ENCODE data around the gene USP1. TPM values are rescaled to one million over a fixed set of nuclear protein-coding genes. Genes with fewer than 3 reads are reported as not detected.

Gene USP1
- total RNA-seq, 2 experiments from 2014 or later = 85.0 to 89.3 TPM

GRCh38 chr1:62476525-62477219, 39.8 kb downstream of the USP1 start:
- H3K27me3 Mint-ChIP-seq = no peaks in the 10 kb centered on the region

GRCh38 chr1:62481681-62482080, 44.8 kb downstream of the USP1 start:
- ChIA-PET POLR2A (no interaction called here), CTCF (no interaction called here)
- H3K36me3 Mint-ChIP-seq (ENCODE audit: low read depth) = no peaks in the 10 kb centered on the region
- H3K4me1 Mint-ChIP-seq = no peaks in the 10 kb centered on the region
- no peak for DNase-seq
- no peaks in the 10 kb centered on the region for H3K27me3 Mint-ChIP-seq
- no peak overlapping the region for H3K4me3 Mint-ChIP-seq
- H3K27ac Mint-ChIP-seq = no peak overlapping the region
- no peaks in the 10 kb centered on the region for H3K9me3 Mint-ChIP-seq

More at GRCh38 chr1:62476525-62477219, 39.8 kb downstream of the USP1 start:
- ChIA-PET CTCF (no interaction called here), POLR2A (no interaction called here)
- Mint-ChIP-seq H3K36me3 (ENCODE audit: low read depth) (no peaks in the 10 kb centered on the region), H3K9me3 (no peaks in the 10 kb centered on the region), H3K4me1 (no peaks in the 10 kb centered on the region), H3K4me3 (no peak overlapping the region), H3K27ac (no peak overlapping the region)
- no peak for DNase-seq

- CTCF ChIA-PET = no interaction called here
- POLR2A ChIA-PET = no interaction called here
- Mint-ChIP-seq H3K27me3 (no peaks in the 10 kb centered on the region), H3K27ac (no peak overlapping the region), H3K9me3 (no peaks in the 10 kb centered on the region), H3K36me3 (ENCODE audit: low read depth) (no peaks in the 10 kb centered on the region), H3K4me3 (no peak overlapping the region), H3K4me1 (no peaks in the 10 kb centered on the region)
- DNase-seq = no peak
Measured at GRCh38 chr1:62484824-62485468, 48.1 kb downstream of the USP1 start.

GRCh38 chr1:62487956-62488355, 51.1 kb downstream of the USP1 start:
- Mint-ChIP-seq H3K27me3 (no peaks in the 10 kb centered on the region), H3K27ac (no peak overlapping the region), H3K9me3 (no peaks in the 10 kb centered on the region), H3K4me1 (no peaks in the 10 kb centered on the region), H3K36me3 (ENCODE audit: low read depth) (no peaks in the 10 kb centered on the region), H3K4me3 (no peak overlapping the region)
- POLR2A ChIA-PET = no interaction called here
- CTCF ChIA-PET = interaction anchor here (0.6 kb wide), 1 partner anchor 180 kb away, joined by 5 read pairs; no protein-coding TSS in a partner anchor
- DNase-seq = no peak

- H3K36me3 Mint-ChIP-seq (ENCODE audit: low read depth) = no peaks in the 10 kb centered on the region
- H3K27me3 Mint-ChIP-seq = no peaks in the 10 kb centered on the region
- POLR2A ChIA-PET = no interaction called here
- CTCF ChIA-PET = no interaction called here
- no peak overlapping the region for H3K27ac Mint-ChIP-seq
- no peak overlapping the region for H3K4me3 Mint-ChIP-seq
- no peaks in the 10 kb centered on the region for H3K4me1 Mint-ChIP-seq
- DNase-seq = no peak
- no peaks in the 10 kb centered on the region for H3K9me3 Mint-ChIP-seq
Measured at GRCh38 chr1:62492521-62492920, 55.7 kb downstream of the USP1 start.

- Mint-ChIP-seq H3K36me3 (ENCODE audit: low read depth) (no peaks in the 10 kb centered on the region), H3K4me3 (no peak overlapping the region), H3K9me3 (no peaks in the 10 kb centered on the region), H3K4me1 (no peaks in the 10 kb centered on the region), H3K27ac (no peak overlapping the region), H3K27me3 (no peaks in the 10 kb centered on the region)
- ChIA-PET POLR2A (no interaction called here), CTCF (no interaction called here)
- no peak for DNase-seq
Measured at GRCh38 chr1:62493656-62494055, 56.8 kb downstream of the USP1 start.

GRCh38 chr1:62494137-62494536, 57.3 kb downstream of the USP1 start:
- Mint-ChIP-seq H3K9me3 (no peaks in the 10 kb centered on the region), H3K36me3 (ENCODE audit: low read depth) (no peaks in the 10 kb centered on the region)
- CTCF ChIA-PET = no interaction called here

GRCh38 chr1:62500210-62500609, 63.4 kb downstream of the USP1 start:
- Mint-ChIP-seq H3K9me3 (no peaks in the 10 kb centered on the region), H3K36me3 (ENCODE audit: low read depth) (no peaks in the 10 kb centered on the region), H3K27me3 (no peaks in the 10 kb centered on the region), H3K4me1 (no peaks in the 10 kb centered on the region), H3K27ac (no peak overlapping the region), H3K4me3 (no peak overlapping the region)
- DNase-seq = no peak
- POLR2A ChIA-PET = no interaction called here
- CTCF ChIA-PET = no interaction called here

More at GRCh38 chr1:62494137-62494536, 57.3 kb downstream of the USP1 start:
- Mint-ChIP-seq H3K4me3 (no peak overlapping the region), H3K27ac (no peak overlapping the region), H3K27me3 (no peaks in the 10 kb centered on the region), H3K4me1 (no peaks in the 10 kb centered on the region)
- POLR2A ChIA-PET = no interaction called here
- DNase-seq = no peak

Other genes with a start within 250 kb of the USP1 start
- gene L1TD1, start 242.2 kb upstream of the USP1 start, total RNA-seq = not detected
- gene KANK4, start 117.6 kb upstream of the USP1 start, total RNA-seq = not detected
- not detected for gene ANGPTL3, start 160.5 kb downstream of the USP1 start, total RNA-seq